Skeletal muscle satellite cell (primary cell): ENCODE data around the gene FAM174C.
A peak's percentile ranks its signal among the peaks of the same experiment; 100 is the strongest.

Source experiments
- H3K27me3 ChIP-seq: 2 replicates; pipeline ENCODE4 v1.7.0; 2013; ENCODE audit warnings: low read length; ENCODE audit not compliant: control insufficient read depth, insufficient read depth
- H3K36me3 ChIP-seq: 2 replicates; pipeline ENCODE4 v1.7.0; 2013; ENCODE audit warnings: mild to moderate bottlenecking, control low read depth, low read length; ENCODE audit not compliant: insufficient read depth
- H3K4me1 ChIP-seq: 2 replicates; pipeline ENCODE4 v1.7.0; 2013; ENCODE audit warnings: low read length; ENCODE audit not compliant: control insufficient read depth, insufficient read depth
- H3K4me2 ChIP-seq: 2 replicates; pipeline ENCODE4 v1.7.0; 2013; ENCODE audit warnings: mild to moderate bottlenecking, low read length
- H3K4me3 ChIP-seq: 2 replicates; pipeline ENCODE4 v1.7.0; 2013; ENCODE audit warnings: low read length
- H3K9ac ChIP-seq: 2 replicates; pipeline ENCODE4 v1.7.0; 2013; ENCODE audit warnings: mild to moderate bottlenecking, low read depth, low read length, moderate library complexity
- H3K9me3 ChIP-seq: replicated peaks from 2 replicates; pipeline ENCODE4 v1.7.0; 2013; ENCODE audit warnings: mild to moderate bottlenecking, control low read depth, low read length

The FAM174C gene

DNA sequence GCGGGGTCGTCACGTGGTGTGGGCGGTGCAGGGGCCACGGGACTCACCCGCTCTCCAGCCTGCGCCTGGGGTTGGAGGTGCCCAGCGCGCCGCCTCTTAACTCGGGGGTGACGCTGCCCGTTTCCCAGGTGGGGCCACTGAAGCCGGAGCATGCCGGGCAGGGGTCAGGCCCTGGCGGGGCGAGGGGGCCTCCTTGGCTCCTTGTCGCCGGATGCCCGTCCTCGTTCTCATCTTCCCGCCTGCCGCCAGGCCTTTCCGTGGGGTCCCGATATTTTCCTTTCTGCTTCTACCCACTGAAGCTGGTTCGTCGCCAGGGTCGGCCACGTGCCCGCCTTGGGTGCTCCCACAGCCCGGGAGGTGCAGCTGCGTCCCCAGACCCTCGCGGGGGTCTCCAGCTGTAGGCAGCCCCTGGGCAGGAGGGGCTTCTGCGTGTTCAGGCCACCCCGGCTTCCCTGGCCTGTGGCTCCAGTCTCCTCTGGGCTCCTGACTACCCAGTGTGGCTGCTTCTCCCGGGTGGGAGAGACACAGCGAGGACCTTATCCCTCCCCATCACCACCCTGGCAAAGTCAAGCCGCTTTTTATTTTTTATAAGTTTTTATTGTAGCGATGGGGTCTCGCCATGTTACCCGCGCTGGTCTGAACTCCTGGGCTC is 772 bp downstream of the FAM174C start:
- no peaks in the 10 kb centered on the region for H3K27me3 ChIP-seq
- no peaks in the 10 kb centered on the region for H3K9me3 ChIP-seq
- H3K36me3 ChIP-seq: peaks cover 62% of the 10 kb centered on the region
- peak overlapping the region; percentile 92 for H3K9ac ChIP-seq
- peak overlapping the region; percentile 76 for H3K4me3 ChIP-seq
- H3K4me1 ChIP-seq: peaks cover 49% of the 10 kb centered on the region
- H3K4me2 ChIP-seq: peak overlapping the region; percentile 96

DNA sequence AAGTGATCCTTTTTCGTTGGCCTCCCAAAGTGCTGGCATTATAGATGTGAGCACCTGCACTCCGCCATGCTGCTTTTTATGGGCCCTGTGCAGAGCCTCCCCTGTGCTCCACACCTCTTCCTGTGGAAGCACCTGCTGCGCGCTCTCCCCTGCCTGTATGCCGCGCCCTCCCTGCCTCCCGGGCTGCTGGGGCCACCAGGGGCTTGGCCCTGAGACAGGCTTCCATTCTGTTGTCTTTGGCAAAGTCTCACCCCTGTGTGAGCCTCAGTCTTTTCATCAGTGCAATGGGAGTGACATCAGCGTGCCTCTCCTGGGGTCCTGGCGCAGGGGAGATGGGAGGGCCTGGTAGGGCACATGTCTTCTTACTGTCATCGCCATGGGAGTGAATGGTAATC is 1.3 kb downstream of the FAM174C start:
- peak overlapping the region; percentile 96 for H3K4me2 ChIP-seq
- H3K4me1 ChIP-seq: peaks cover 43% of the 10 kb centered on the region
- no peaks in the 10 kb centered on the region for H3K9me3 ChIP-seq
- no peaks in the 10 kb centered on the region for H3K27me3 ChIP-seq
- peak overlapping the region; percentile 76 for H3K4me3 ChIP-seq
- peak overlapping the region; percentile 92 for H3K9ac ChIP-seq
- peaks cover 57% of the 10 kb centered on the region for H3K36me3 ChIP-seq

DNA sequence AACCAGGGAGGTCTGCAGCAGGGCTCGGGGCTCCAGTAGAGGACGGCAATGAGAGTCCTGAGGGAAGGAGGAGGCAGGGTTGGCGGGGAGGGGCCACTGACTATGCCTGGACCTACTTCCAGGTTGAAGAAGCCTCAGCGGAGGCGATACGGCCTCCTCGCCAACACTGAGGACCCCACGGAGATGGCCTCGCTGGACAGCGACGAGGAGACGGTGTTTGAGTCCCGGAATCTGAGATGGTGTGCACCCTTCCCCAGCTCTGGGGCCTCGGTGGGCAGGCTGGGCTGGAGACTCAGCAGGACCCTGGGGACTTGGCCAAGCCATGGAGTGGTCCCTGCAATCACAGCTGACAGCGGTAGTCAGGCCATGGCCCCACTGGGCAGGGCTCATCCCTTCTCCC is 1.7 kb downstream of the FAM174C start:
- Histone ChIP-seq H3K36me3 (peaks cover 53% of the 10 kb centered on the region), H3K9ac (no peak overlapping the region), H3K9me3 (no peaks in the 10 kb centered on the region), H3K27me3 (no peaks in the 10 kb centered on the region), H3K4me3 (no peak overlapping the region), H3K4me2 (peak overlapping the region; percentile 96), H3K4me1 (peaks cover 39% of the 10 kb centered on the region)

DNA sequence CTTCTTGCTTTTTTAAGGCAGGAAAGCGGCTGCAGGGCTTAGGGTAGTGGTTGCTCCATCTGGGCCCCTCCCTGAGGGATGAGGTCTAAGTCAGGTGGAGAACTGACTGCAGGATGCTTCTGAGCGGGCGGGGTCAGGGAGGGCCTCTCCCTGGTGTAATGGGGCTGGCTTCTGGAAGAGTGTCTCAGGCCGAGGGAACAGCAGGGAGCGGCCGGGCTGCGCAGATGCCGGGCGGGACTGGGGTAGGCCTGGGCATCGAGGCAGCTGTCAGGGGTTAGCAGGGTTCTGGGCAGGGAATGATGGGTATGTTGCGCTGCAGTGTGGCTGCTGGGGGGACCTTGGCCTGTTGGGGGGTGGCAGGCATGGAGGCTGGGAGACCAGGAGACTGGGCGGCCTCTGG is 2.7 kb downstream of the FAM174C start:
- Histone ChIP-seq H3K9me3 (no peaks in the 10 kb centered on the region), H3K36me3 (peaks cover 42% of the 10 kb centered on the region), H3K4me3 (no peak overlapping the region), H3K9ac (no peak overlapping the region), H3K27me3 (peaks cover 4% of the 10 kb centered on the region), H3K4me1 (peaks cover 30% of the 10 kb centered on the region), H3K4me2 (no peak overlapping the region)

DNA sequence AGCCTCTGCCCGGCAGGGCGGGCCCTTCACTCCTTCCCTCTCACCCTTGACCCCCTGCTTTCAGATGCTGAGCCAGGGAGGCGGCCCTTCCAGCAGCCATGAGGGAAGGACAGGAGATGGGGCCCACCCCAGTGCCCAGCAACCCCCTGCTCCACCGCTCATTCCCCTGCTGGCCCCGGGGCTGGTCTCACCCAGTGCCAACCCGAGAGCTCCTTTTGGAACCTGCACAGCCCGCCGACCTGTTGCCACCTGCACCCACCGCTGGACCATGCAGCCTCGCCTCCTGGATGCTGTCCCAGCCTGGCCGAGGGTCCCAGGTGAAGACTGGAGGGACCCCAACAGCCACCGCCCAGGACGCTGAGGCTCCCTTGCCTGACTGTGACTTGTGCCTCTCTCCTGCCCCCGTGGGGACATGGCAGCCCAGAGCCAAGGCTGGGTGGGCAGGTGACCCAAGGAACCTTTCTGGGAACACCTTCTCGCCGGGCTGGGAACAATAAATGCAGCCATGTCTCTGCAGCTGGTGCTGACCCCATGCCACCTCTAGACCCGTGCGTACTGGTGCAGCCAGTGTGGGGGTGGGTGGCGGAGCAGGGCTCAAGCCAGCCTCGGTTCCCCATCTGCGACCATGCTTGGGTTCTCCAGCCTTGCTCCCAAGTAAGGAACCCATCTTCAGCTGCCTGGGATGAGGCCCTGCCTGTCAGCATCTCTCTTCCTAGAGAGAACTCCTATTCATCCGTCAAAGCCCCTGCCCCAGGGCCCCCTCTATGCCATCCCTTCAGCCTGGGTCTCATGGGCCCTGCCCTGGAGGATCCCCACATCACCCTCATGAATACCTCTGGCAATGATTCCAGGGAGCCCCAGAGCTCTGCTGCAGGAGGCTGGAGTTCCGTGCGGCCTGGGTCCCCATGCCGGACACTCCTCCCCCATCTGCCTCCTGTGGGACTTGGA is 3.7 kb downstream of the FAM174C start:
- H3K27me3 ChIP-seq: peaks cover 13% of the 10 kb centered on the region

DNA sequence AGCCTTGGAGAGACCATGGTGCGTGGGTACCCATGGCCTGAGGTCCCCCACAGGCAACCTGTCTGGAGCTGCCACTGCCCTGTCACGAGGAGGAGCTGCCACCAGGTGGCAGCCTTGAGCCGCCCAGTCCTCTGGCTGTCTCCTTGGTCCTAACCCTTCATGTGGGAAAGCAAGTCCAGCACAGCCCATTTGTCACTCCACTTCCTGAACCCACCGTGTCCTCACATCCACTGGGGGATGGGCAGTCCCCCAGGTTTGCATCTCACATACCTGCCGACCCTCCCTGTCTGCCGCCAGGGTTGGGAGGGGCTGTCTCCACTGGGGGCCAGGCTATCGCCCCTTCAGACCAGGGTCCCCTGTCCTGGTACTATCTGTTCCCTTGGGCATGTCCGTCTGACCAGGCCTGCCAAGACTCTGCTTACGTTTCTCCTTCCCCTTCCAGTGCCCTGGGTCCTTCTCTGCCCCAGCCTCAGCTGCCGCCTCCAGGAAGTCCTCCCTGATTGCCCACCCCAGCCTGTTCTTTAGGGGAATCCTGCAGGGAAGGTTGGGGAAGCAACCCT is 4.5 kb downstream of the FAM174C start:
- Histone ChIP-seq H3K4me1 (peaks cover 15% of the 10 kb centered on the region), H3K9me3 (no peaks in the 10 kb centered on the region), H3K4me2 (no peak overlapping the region), H3K4me3 (no peak overlapping the region), H3K9ac (no peak overlapping the region), H3K27me3 (peaks cover 22% of the 10 kb centered on the region), H3K36me3 (peaks cover 25% of the 10 kb centered on the region)

More for the DNA sequence above, 3.7 kb downstream of the FAM174C start:
- H3K36me3 ChIP-seq: peaks cover 33% of the 10 kb centered on the region
- no peaks in the 10 kb centered on the region for H3K9me3 ChIP-seq
- no peak overlapping the region for H3K9ac ChIP-seq
- H3K4me2 ChIP-seq: no peak overlapping the region
- peaks cover 23% of the 10 kb centered on the region for H3K4me1 ChIP-seq
- no peak overlapping the region for H3K4me3 ChIP-seq

DNA sequence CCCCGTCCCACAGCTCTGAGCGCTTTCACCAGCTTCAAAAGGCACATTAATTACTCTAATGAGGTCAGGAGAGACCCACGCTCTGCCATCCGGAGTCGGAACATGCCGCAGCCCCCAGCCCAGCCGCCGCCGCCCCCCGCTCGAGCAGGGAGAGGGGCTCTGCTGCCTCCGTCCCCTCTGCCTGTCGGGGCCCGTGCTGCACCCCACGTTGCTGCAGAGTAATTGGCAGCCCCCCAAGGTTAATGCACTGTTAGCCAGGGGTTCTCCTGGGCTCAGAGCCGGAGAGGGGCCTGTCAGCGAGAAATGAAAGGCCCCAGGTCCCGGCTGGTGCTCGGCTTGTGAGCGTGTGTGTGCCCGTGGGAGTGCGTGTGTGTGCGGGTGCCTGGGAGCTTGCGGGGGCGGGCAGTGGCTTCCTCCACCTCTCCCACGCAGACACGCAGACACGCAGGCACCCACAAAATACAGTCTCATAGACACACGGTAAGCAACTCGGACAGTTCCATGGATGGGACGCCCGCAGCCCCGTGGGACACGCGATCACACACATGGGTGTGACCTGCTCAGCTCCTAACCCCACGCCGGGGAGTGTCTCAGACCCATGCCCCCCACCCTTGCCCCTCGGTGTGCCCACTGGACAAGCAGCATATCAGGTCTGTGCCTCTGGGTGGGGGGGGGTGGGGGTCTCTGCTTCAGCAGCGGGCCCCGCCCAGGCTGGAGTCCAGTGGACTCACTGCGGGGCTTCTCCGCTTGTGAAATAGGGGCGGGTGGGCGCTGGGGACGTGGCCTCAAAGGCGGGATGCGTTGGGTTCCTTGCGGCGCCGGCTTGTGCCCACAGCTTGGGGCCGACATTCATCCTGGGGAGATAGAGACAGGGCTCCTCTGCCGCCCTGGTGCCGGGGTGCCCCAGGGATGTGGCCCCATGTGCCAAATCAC is 5.6 kb downstream of the FAM174C start:
- Histone ChIP-seq H3K4me1 (peaks cover 10% of the 10 kb centered on the region), H3K4me2 (no peak overlapping the region), H3K27me3 (peaks cover 29% of the 10 kb centered on the region), H3K4me3 (no peak overlapping the region), H3K9me3 (no peaks in the 10 kb centered on the region), H3K9ac (no peak overlapping the region), H3K36me3 (peaks cover 22% of the 10 kb centered on the region)

DNA sequence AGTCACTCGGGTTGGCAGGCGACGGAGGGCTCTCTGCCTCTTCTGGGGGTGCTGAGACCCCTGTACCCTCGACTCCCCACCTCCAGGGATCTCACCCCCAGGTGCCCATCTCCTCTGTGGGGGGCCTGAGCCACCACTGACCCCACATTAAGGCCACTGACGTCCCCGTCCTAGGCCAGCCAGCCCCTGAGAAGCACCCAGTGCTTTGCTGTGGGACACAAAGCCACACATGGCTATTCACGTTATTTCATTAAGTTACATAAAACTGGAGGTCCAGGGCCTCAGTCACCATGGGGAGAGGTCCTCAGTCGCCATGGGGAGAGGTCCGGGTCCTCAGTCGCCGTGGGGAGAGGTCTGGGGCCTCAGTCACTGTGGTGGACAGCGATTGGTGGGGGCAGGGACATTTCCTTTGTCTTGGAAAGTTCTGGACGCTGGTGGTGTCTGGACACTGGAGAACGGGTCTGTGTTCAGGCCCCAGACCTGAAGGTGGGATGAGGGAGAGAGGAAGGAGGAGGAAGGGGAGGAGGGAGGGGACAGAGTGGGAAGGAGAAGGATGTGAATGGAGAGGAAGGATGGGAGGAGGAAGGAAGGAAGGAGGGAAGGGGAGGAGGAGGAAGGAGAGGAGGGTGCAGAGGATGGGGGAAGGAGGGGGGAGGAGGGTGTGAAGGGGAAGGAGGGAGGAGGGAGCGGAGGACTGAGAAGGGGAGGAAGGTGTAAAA is 6.4 kb downstream of the FAM174C start:
- peaks cover 22% of the 10 kb centered on the region for H3K36me3 ChIP-seq
- no peak overlapping the region for H3K9ac ChIP-seq
- H3K9me3 ChIP-seq: no peaks in the 10 kb centered on the region
- H3K4me1 ChIP-seq: peaks cover 2% of the 10 kb centered on the region
- peaks cover 33% of the 10 kb centered on the region for H3K27me3 ChIP-seq
- H3K4me2 ChIP-seq: no peak overlapping the region
- no peak overlapping the region for H3K4me3 ChIP-seq

DNA sequence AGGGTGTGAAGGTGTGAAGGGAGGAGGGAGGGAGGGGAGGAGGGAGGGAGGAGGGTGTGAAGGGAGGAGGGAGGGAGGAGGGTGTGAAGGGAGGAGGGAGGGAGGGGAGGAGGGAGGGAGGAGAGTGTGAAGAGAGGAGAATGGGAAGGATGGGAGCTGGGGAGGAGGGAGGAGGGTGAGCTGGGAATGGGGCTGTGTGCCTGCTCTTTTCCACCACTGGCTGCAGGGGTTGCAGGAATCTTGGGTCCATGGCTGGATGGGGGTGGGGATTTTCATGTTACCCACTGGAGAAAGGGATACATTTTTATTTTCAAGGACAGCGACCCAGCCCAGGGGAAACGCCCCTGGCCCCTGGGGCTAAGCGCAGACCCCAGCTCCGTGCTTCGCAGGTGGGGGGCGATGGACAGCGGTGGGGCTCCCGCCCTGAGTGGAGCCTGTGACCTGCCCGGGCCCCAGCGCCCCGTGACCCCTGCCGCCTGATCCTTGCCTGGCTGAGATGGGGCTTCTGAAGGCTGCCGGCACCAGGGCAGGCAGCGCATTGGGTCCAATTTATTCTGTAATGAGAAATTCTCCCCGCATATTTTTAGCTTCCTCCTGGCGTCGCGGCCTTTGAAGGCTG is 7.4 kb downstream of the FAM174C start:
- Histone ChIP-seq H3K36me3 (peaks cover 16% of the 10 kb centered on the region), H3K4me3 (no peak overlapping the region), H3K4me1 (no peaks in the 10 kb centered on the region), H3K9ac (no peak overlapping the region), H3K27me3 (peaks cover 42% of the 10 kb centered on the region), H3K4me2 (no peak overlapping the region), H3K9me3 (no peaks in the 10 kb centered on the region)

DNA sequence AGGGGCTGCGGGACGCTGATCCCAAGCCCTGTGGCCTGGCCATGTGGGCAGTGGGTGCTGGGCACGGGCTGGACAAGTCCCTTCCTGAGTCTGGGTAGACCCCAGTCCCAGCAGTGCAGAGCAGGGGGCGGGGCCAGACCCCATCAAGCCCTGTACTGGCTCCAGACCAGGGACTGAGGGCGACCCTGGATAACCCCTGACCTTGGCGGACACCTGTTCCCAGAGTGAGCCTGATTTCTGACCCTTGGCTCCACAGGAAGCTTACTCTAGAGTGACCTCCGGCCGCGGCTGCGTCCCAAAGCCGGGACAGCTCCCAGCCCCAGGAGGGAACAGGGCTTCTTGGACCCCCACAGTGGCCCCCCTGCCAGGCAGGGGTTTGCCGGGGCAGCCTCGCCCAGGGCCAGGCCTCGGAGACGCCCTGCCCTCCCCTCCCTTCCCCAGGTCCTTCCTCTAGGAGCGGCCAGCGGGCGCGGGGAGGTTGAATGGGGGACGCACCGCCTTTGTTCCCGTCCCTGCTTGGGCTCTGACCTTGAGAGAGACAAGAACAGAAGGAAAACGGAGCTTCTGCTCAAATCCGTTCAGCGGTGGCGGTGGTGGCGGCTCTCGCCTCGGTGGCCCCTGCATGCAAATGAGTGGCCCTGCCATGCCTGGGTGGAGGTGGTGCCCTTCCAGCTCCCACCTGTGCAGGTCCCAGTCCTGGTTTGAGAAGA is 8.0 kb downstream of the FAM174C start:
- Histone ChIP-seq H3K4me2 (no peak overlapping the region), H3K9ac (no peak overlapping the region), H3K4me1 (no peaks in the 10 kb centered on the region), H3K4me3 (no peak overlapping the region), H3K36me3 (peaks cover 16% of the 10 kb centered on the region), H3K9me3 (no peaks in the 10 kb centered on the region), H3K27me3 (peaks cover 48% of the 10 kb centered on the region)
